Adrenal gland (tissue), 5 donors: ENCODE measurements around the gene TEX35.

Experiments
- POLR2A ChIP-seq, 2 donors: fragments of 450-650 bp; IDR thresholded peaks; one replicate each; pipeline ENCODE4 v1.6.1; 2017; ENCODE audit warnings: antibody characterized with exemption in 2 of 2, mild to moderate bottlenecking in 2 of 2, moderate library complexity in 1 of 2
- TF ChIP-seq, protein P1 (sequence below), 6 experiments: fragments of 450-650 bp in 4 of 6; fragments of 200-600 bp in 2 of 6; sonication (generic) in 1 of 6; IDR thresholded peaks; 1 replicate in 5 of 6; 2 replicates in 1 of 6; pipeline versions ENCODE4 v1.5.1 to v1.8.0; 2016 to 2021; ENCODE audit warnings: antibody characterized with exemption in 6 of 6, mild to moderate bottlenecking in 2 of 6, moderate library complexity in 1 of 6
- donor health status: DM: no; HTN: no; CAD: no.

GRCh38 chr1:178534137-178534868, 21.4 kb downstream of the TEX35 start:
- TF ChIP-seq, protein P1, sequence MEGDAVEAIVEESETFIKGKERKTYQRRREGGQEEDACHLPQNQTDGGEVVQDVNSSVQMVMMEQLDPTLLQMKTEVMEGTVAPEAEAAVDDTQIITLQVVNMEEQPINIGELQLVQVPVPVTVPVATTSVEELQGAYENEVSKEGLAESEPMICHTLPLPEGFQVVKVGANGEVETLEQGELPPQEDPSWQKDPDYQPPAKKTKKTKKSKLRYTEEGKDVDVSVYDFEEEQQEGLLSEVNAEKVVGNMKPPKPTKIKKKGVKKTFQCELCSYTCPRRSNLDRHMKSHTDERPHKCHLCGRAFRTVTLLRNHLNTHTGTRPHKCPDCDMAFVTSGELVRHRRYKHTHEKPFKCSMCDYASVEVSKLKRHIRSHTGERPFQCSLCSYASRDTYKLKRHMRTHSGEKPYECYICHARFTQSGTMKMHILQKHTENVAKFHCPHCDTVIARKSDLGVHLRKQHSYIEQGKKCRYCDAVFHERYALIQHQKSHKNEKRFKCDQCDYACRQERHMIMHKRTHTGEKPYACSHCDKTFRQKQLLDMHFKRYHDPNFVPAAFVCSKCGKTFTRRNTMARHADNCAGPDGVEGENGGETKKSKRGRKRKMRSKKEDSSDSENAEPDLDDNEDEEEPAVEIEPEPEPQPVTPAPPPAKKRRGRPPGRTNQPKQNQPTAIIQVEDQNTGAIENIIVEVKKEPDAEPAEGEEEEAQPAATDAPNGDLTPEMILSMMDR (IDR thresholded peaks at IDR 0.05): no peak
- TF ChIP-seq POLR2A (IDR thresholded peaks at IDR 0.05): no peak
